Measurements from ENCODE around the gene CEP120.

The CEP120 gene

DNA sequence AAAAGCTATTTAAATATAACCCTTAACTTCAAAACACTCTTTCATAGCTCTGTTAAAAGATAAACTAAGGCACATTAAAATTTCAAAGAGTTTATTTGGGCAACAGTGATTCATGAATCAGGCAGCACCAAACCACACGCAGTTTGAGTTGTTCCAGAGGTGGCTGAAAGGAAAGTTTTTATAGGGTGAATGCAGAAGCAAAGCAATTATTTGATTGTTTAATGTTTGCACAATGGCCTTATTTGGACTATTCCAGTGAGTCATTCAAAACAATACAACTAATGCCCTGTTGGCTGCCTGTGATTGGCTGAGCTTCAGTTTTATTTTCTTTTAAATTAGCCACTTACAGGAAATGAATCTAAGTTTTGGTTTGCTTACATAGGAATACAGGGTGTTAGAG, 125.3 kb downstream of the CEP120 start:
- DNase-seq: no peak

DNA sequence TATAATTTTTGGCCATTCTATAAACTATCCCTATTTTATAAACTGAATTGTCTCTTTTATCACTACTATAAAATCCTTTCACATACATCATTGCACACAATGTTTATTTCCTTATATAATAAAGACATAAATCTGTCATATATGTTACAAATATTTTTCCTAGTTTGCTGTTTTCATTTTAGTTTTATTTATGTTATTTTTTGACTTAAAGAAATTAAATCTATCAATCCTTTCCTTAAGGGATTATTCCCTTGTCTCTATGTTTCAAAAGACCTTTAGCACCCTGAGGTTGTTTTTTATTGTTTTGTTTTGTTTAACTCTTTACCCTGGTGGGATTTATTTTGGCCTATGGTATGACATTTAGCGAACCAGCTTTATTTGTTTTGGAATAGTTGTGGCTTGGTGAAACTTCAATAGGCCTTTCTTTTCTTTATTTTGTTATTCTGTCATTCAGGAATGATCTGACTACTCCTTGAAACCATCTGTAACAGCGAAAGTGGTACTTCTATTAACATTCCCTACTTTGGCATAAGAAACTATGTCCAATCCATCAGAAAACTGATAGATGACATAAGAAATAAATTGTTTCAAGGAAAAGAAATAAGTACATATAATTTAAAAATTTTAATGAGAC, 125.9 kb downstream of the CEP120 start:
- no peak for DNase-seq
